ENCODE measurements around the gene ALPG.
"Not testable (repeated sequence)": the region's sequence is repeated elsewhere in the genome, so short reads cannot be mapped to it uniquely, and the experiment has no call there.

The ALPG gene

DNA sequence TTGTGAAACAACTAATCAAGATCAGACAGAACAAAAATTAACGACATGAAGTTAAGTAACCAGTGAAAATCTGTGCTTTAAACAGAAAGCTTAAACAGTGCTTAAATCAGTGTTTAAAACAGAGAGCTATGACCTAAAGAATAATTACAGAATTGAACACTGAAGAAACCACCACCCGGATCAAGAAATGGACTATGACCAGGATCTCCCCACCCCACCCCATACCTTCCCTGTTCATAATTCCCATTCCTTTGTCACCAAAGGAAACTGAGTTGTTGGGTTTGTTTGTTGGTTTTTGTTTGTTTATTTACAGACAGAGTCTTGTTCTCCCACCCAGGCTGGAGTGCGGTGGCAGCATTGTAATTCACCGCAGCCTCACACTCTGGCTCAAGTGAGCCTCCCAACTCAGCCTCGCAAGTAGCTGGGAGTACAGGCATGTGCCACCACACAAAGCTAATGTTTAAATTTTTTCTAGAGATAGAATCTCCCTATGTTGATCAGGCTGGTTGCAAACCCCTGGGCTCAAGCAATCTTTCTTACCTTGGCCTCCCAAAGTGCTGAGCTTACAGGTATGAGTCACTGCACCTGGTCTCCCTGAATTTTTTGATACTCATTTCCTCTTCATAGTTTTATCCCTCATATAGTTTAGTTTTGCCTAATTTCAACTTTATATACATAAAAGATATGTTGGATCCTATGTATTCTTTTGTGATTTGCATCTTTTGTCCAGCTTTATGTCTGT is 8.2 kb upstream of the ALPG start:
- DNase-seq, result no peak

DNA sequence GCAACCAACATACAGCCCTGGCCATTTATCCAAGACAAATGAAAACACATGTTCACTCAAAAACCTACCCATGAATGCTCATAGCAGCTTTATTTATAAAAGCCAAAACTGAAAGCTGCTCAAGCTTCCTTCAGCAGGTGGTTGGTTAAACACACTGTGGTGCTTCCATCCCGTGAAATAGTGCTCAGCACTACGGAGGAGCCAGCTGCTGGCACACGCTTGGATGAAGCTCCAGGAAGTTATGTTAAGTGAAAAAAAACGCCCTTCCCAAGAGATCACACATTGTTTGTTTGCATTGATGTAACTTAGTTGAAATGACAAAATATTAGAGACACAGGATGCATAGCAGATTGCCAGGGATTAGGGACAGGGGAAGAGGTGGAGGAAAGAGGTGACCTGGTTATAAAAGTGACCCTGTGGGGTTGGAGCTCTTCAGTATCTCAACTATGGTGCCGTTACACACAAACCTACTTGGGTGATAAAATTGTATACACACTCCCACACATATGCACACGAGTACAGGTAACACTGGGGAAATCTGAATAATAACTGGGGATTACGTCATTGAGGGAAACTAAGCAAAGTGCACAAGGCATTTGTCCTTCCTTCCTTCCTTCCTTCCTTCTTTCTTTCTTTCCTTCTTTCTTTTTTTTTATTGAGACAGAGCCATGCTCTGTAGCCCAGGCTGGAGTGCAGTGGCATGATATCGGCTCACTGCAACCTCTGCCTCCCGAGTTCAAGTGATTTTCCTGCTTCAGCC is 6.2 kb upstream of the ALPG start:
- no peak for DNase-seq

DNA sequence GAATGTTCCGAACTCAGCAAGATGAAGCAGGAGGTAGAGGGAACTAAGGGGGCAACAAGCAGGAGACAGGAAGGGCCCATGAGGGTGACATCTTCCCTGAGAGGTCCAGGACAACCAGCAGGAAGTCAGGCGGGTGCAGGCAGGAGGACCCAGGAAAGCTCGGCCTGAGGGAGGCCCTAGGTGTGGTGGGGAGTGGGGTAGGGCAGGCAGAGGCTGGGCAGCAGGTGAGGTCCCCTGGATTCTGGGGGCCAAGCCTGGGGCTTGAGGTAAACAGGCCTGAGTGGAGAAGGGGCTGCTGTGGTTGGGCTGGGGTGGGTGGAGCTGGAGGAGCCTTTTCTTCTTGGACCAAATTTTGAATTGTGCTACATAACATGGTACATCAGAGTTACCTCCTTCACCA is 4.1 kb upstream of the ALPG start:
- DNase-seq, result no peak

DNA sequence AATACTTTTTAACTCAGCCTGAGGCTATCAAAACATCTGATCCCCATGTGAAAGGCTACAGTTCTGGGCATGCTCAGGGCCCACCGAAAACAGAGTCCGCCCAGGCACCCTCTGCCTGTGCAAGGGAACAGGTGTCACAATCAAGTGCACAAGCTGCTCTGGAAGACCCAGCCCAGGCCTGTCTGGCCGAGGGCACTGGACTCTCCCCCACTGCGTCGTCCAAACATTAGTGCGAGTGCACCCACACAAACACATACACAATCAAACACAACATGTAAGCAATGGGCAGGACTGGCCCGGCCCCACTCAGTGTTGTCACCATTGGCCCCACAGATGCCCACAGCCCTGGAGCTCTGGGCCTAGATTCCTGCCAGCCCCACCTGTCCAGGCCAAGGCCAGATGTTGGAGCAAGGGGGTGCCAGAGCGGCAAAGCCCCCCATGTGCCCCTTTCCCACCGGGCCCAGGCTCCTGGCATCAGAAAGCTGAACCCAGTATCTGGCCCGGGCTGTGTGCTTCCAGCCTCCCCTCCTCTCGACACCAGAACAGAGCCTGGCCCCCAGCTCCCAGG is 617 bp upstream of the ALPG start:
- no peak for DNase-seq

DNA sequence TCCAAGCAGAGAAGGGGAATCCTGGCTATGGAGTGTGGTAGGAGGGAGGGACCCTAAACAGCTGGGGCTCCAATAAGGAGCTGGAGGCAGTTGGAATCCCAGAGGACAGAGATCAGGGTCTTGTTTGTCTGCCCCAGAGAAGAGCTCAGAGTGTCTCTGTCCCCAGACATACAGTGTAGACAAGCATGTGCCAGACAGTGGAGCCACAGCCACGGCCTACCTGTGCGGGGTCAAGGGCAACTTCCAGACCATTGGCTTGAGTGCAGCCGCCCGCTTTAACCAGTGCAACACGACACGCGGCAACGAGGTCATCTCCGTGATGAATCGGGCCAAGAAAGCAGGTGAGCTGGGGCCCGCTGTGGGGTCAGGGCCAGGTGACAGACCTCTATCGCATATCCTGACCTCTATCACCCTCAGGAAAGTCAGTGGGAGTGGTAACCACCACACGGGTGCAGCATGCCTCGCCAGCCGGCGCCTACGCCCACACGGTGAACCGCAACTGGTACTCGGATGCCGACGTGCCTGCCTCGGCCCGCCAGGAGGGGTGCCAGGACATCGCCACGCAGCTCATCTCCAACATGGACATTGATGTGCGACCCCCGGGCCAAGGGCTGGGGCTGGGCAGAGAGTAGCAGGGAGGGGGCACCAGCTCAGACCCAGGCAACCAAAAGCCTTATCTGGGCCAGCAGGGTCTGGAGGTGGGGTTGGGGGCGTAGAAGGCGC is 945 bp downstream of the ALPG start:
- not testable (repeated sequence) for DNase-seq

DNA sequence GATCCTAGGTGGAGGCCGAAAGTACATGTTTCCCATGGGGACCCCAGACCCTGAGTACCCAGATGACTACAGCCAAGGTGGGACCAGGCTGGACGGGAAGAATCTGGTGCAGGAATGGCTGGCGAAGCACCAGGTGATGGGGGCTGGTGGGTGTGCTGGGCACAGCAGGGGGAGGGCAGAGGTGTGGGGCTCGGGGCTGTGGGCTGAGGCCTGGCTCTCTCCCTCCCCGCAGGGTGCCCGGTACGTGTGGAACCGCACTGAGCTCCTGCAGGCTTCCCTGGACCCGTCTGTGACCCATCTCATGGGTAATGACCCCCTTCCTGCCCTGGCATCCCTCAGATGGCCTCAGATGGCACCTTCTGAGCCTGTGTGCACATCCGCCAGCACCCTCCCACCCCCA is 1.6 kb downstream of the ALPG start:
- not testable (repeated sequence) for DNase-seq

DNA sequence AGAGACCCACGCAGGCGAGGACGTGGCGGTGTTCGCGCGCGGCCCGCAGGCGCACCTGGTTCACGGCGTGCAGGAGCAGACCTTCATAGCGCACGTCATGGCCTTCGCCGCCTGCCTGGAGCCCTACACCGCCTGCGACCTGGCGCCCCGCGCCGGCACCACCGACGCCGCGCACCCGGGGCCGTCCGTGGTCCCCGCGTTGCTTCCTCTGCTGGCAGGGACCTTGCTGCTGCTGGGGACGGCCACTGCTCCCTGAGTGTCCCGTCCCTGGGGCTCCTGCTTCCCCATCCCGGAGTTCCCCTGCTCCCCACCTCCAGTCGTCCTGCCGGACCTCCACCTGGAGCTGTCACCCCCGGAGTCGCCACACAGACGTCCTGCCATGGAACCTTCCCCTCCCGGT is 3.0 kb downstream of the ALPG start:
- not testable (repeated sequence) for DNase-seq

DNA sequence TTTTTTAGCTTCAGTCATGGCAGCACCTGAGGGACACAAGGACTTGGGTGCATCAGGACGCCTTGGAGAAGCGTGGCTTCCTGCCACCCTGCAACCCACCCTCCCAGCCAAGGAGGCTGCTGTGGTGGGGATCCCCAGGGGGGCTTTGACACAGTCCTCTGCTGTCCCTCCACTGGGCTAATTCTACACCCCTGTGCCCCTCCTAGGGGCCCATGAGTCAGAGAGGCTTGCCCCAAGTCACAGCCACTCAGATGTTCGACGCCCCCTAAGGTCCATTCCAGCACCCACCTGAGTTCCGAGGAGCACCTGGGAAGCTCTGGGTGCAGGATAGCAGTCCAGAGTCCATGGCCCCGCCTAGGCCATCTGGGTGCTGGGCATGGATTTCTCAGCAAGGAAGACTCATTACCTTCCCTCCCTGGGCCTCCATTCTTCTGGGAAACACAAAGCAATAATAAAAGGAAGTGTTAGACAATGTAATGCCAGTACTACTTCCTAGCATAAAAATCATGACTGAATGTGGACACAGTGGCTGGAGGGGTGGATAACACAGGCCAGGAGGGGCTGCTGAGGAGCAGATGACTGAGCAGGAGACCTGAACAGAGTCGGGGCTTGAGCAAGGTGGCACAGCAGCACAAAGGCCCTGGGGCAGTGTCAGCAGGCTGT is 3.7 kb downstream of the ALPG start:
- DNase-seq, result no peak

DNA sequence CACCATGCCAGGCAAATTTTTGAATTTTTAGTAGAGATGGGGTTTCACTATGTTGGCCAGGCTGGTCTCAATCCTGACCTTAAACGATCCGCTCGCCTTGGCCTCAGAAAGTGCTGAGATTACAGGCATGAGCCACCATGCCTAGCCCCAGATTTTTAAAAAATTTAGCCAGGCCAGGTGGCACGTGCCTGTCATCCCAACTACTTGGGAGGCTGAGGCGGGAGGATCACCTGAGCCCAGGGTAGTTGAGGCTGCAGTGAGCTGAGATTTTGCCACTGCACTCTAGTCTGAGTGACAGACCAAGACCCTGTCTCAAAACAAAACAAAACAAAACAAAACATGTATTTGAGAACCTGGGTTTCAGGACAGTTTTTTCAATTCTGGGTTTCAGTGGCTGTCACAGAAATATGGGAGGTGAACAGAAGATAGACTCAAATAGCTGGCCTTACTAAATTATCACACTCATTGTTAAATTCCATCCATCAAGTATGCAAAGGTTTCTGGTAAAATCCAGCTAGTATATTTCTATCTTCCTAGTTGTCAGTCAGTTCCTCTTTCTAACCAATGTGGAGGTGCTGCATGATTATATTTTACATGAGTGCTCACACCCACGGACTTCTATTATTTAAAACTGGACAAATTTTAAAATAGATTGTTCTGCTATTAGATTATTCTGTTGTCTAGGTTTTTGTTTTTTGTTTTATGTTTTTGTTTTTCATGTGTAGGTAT is 5.4 kb downstream of the ALPG start:
- no peak for DNase-seq

DNA sequence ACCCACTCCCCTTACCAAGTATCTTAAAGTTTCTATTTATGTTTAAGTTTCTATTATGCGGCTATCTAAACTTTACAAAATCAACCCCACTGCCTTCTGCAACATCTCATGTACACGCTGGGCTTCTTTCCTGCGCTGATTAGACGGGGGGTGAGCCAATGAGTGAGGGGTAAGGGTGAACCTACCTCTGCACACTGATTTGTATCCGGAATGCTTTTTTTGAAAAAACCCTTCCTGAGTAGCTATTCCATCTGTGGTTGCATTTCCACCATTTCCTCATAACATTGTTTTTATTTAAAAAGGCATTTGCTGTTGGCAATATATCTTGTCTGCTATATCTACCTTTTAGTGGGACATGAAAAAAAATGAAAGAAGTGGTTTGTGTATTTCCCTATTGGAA is 6.3 kb downstream of the ALPG start:
- DNase-seq, result no peak

DNA sequence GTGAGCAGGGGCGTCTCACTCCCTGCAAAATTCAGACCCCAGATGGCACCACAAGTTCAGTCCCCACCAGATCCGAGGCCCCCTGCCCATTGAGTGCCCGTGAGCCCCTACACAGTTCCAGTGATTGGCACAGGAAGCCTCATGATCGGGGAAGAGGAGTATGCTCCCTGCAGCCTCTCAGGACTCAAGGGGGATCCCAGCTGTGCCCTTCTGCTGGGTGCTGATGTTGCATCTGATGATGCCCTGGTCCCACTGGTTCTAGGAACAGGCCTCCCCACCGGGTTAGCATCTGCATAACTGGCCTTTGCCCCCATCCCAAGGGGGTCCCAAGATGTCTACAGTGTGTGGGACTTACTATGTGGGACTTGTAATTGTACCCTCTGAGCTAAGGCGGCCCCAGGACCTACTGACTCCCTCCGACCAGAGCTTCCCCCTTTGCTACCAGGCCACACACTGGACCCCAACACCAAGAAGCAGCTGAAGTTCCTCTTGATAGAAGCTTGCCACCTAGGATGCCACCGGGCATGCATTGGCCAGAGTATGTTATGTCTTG is 8.6 kb downstream of the ALPG start:
- DNase-seq, result no peak

DNA sequence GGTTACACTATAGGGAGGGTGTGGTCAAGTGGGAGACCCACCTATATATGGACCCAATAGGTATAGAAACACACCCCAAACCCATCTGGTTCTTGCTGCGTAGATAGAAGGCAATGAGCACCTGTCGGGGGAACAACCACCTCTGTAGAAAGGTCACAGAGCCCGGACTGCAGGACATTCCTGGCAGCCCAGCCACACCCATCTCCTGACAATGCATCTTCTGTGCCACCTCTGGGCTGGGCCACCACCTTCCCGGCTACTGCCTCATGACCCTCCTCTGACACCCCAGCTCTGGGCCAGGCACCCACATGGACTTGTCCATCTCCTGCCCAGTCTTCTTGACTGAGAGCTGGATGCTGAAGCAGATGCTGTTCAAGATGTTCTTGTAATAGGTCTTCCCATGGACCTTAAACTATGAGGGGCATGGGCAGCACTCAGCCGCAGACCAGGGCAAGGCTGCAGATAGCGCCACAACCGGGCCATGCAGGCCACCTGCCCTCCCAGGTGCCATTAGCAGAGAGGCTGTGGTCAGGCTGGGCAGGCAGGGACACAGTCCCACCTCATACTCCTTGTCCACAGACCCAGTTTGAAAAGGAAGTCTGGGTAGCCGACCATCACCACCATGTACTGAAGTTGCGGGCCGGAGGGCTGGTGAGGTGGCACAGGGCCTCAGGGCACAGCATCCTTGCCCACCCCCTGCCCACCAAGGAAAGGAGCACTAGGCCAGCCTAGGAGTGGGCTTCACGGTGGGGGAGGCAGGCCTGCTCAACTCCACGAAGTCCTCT is 9.3 kb downstream of the ALPG start:
- no peak for DNase-seq

DNA sequence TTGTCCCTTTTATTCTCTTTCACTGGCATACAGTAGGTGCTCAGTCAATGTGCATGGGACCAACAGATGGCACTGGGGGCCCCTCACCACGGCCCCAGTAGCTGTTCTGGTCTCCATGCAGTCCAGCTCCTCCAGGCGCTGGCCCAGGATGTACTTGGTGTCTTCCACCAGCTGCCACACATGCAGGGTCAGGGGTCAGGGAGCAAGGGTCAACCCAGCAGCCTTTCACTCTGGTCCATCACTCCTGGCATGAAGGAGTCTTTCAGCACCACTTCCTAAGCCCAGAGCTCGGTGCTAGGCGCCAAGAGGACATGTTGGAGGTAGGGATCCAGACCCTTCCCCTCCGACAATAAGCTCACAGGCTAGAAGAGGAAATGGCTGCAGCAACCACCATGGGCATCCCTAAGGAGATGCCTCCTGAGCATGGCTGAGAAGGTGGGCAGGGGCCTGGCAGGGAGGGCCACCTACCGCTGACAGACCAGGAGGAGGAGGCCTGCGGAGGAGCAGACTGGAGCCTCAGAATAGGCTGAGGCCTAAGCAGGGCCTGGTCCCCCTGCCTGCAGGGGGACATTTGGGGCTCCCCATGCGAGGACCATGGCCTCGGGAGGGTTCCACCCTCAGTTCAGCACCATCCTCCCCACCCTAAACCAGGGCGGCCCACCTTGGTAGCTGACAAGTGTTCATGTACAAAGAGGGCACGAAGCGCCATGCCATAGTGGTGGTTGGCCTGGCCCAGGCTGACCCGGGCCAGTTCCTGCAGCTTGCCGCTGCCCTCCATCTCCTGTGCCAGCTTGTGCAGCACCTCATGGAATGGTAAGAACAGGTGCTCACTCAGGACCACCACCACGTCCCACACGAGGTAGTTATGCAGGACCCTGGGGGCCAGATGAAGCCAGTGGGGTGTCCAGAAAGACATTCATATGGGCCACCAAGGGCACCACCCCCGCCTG is 10.2 kb downstream of the ALPG start:
- DNase-seq, result no peak

DNA sequence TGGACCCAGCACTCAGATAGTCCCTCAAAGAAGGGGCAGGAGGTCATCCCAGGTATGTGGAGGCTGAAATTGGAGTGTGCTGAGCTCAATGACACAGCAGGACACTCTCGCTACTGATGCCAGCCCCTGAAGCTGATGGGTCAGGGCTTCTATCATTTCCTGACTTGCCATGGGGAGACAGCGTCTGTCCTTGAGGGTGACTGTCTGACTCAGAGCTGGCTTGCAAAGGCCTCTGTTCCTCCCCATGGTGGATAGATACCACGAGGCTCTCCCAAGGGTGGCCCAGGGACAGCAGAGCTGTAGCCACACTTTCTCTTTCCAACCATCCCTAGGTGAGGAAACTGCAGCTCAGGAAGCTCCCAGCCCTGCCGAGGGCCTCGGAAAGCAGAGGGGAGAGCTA is 10.8 kb downstream of the ALPG start:
- no peak for DNase-seq

DNA sequence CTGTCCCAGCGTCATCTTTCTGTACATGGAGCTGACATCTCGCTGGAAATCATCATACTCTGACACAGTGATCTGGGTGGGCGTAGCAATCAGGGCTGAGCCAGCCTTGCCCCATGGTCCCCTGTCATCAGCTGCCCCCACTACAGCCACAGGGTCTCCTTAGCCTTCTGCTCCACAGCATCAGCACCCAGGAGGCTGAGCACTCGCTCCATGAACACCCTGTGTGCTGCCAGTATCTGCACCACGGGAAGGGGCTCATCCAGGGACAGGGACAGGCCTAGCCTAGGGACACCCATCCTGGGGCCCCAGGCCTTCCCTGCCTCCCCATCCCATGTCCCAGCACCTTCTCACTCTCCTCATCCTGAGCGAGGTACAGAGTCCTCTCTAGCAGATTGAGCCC is 11.4 kb downstream of the ALPG start:
- DNase-seq, result no peak

DNA sequence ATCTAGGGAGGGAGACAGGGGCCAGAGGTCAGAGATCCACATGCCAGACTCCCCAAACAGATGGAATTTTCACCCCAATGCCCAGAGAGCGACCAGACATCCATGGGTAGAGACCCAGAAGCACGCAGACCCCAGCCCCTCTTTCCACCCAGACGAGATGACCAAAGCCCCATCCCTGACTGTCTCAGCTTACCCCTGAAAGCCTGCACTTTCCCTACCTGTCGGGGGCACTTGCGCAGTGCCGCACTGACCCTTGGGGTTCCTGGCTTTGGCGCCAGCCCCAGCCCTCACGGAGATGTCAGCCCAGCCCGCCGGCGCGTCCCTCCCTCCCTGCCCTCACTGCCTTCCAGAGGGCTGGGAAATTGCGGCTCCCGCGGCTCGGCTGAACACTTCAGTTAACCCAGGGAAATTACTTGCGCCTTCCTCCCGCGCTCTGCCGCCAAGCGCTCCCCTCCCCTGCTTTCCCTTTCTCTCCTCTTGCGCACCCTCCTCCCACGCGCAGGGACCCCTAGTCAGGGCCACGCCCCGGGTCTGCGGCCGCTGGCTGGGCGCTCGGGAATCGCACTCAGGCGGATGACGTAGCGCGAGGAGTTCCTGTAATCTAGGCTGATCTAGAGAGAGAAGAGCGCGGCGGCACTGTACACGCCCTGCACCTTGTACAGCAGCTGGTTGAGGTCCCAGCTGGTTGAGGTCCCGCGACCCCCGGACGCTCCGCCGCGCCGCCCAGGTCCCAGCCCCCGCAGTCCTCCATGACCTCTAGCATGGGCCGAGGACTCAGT is 12.0 kb downstream of the ALPG start:
- no peak for DNase-seq

DNA sequence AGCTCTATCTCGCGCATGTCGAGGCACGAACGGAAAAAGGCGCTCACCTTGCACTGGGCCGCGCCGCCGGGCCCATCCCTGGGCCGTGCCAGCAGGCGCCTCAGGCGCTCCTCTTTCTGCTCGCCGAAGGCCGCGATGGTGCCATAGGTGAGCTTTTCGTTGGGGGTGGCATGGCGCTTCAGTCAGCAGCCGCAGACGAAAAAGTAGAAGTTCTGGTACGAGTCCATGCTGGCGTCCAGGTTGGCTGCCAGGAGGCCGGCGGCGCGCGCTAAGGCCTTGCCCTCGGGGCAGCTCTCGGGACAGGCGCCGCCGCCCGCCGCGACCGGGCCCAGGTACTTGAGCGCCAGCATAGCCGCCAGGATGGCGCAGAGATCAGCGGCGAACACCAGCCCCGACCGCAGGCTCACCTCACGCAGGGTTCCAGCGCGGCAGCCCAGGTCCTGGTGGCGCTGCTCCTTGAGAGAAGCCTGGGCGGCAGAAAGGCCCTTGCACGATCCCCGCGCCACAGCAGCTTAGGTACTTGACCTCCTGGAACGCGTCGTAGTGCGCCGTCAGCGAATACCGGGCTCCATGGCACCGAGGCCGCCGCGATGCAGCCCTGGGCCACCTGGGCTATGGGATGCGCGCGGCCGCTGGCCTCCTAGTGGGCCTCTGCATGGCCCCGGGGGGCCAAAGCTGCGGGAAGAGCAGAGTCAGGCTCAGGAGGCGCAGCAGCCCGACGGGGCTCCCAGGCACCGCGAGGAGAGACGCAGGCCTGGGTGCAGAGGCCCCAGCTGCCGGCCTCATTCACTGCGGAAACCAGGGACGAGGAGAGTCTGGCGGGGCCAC is 12.8 kb downstream of the ALPG start:
- DNase-seq, result no peak

DNA sequence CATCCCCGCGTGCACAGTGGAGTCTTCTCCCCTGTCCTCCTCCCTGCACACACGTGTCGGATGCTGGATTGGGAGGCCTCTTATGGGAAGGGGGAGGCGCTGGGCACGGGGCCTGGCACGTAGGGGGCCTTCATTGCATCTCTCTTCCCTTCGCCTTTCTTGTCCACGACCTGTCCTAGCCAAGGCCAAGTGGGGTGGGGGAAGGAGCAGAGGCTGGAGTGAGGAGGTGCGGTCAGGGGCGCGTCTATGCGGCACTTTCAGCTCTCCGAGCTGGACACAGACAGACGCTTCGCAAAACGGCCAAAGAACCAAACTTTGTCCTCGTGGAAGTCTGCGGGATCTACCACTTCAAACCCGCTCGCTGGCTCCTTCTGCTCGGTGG is 13.4 kb downstream of the ALPG start:
- no peak for DNase-seq
